ENCODE data around the gene BTBD7. TPM values are rescaled to one million over a fixed set of nuclear protein-coding genes. Genes with fewer than 3 reads are reported as not detected.

Gene BTBD7
- total and polyA plus RNA-seq, 2 of the 4 experiments (the other 2 are of a cell fraction): 11.9 to 30.5 TPM

DNA sequence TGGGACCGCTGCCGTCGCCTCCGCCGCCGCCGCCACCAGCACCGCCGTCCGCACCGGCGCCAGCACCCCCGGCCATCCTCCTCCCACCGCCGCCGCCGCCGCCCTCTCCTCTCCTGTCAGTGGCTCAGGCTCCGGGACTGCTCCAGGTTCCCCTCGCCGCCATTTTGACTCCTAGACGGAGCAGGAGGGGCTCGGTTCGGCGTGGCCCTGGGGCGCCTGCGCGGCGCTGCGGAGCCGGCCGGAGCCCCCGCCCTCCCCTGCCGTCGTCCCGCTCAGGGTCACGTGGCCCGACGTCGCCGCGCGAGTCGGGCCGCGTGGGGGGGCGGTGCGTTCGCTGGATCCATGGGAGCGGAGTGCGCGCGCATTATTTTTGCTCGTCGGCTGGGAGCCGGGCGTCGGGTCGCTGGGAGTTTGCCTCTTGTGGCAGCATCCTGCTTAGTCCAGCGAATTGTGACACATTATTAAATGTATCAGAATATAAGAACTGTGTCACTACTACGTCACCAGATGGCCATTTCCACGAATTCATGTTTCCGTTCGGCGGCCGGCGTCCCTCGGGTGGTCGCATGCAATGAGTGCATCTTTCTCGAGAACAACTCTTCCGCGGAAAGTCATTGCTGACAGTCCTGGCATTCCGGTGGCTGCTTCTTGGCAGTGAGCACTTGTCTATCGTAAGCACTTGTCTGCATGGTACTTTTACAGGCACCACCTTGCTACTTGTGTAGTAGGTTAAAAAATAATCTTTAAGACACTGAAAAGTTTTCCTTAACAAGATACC is at the start of gene BTBD7 (continued):
- TF ChIP-seq, protein P1, sequence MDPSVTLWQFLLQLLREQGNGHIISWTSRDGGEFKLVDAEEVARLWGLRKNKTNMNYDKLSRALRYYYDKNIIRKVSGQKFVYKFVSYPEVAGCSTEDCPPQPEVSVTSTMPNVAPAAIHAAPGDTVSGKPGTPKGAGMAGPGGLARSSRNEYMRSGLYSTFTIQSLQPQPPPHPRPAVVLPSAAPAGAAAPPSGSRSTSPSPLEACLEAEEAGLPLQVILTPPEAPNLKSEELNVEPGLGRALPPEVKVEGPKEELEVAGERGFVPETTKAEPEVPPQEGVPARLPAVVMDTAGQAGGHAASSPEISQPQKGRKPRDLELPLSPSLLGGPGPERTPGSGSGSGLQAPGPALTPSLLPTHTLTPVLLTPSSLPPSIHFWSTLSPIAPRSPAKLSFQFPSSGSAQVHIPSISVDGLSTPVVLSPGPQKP (IDR thresholded peaks at IDR 0.05; ENCODE audit: borderline replicate concordance, low read depth, low read length): no peak
- peak; percentile 96 for TF ChIP-seq MAZ (IDR thresholded peaks at IDR 0.05; ENCODE audit: borderline replicate concordance, low read depth, low read length)
- no peak for TF ChIP-seq NFE2L2 (IDR thresholded peaks at IDR 0.05; ENCODE audit: low read depth, low read length)
- TF ChIP-seq, protein P2, sequence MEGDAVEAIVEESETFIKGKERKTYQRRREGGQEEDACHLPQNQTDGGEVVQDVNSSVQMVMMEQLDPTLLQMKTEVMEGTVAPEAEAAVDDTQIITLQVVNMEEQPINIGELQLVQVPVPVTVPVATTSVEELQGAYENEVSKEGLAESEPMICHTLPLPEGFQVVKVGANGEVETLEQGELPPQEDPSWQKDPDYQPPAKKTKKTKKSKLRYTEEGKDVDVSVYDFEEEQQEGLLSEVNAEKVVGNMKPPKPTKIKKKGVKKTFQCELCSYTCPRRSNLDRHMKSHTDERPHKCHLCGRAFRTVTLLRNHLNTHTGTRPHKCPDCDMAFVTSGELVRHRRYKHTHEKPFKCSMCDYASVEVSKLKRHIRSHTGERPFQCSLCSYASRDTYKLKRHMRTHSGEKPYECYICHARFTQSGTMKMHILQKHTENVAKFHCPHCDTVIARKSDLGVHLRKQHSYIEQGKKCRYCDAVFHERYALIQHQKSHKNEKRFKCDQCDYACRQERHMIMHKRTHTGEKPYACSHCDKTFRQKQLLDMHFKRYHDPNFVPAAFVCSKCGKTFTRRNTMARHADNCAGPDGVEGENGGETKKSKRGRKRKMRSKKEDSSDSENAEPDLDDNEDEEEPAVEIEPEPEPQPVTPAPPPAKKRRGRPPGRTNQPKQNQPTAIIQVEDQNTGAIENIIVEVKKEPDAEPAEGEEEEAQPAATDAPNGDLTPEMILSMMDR (conservative IDR thresholded peaks at IDR 0.05; ENCODE audit: low read depth, low read length): peak; percentile 40; the same call in 1 of the 2 replicates
- TF ChIP-seq SMC3 (IDR thresholded peaks at IDR 0.05; ENCODE audit: low read depth, low read length): no peak
- peak; percentile 55 for TF ChIP-seq CEBPB (IDR thresholded peaks at IDR 0.05; ENCODE audit: low read depth, low read length)

Data from IMR-90 (cell line).